Upper lobe of right lung (tissue), 1 donor: ENCODE results near the gene CCDC102B. TPM values are rescaled to one million over a fixed set of nuclear protein-coding genes. Genes with fewer than 3 reads are reported as not detected.
"Not testable (repeated sequence)": the region's sequence is repeated elsewhere in the genome, so short reads cannot be mapped to it uniquely, and the experiment has no call there.

Source experiments
- ATAC-seq: fragments of 200-7000 bp; cut with Tn5 transposase; one replicate; pipeline ENCODE4 v1.9.1; 2020; ENCODE audit warnings: mild to moderate bottlenecking, moderate library complexity
- DNase-seq: peaks from one replicate; pipeline ENCODE4 v3.0.0-alpha.2; 2020
- H3K27ac ChIP-seq: fragments of 200-600 bp; one replicate; pipeline ENCODE4 v1.8.0; 2022
- H3K27me3 ChIP-seq: fragments of 200-600 bp; one replicate; pipeline ENCODE4 v1.8.0; 2022; ENCODE audit warnings: mild to moderate bottlenecking
- H3K36me3 ChIP-seq: fragments of 200-600 bp; one replicate; pipeline ENCODE4 v1.8.0; 2022
- H3K4me1 ChIP-seq: fragments of 200-600 bp; one replicate; pipeline ENCODE4 v1.8.0; 2022
- H3K4me3 ChIP-seq: fragments of 200-600 bp; one replicate; pipeline ENCODE4 v1.8.0; 2022; ENCODE audit warnings: mild to moderate bottlenecking
- H3K9me3 ChIP-seq: fragments of 200-600 bp; one replicate; pipeline ENCODE4 v1.8.0; 2022
- intact Hi-C: fragments of 100-400 bp; cut with DNase I; formaldehyde crosslinking; loops from one replicate; pipeline ENCODE4 v1.11.0; 2022
- total RNA-seq: library from RNA; stranded (reverse); fragmentation: NEBNext Ultra II Directional; extraction: Animal tissue kit (Norgen Biotek cat#: 25700); gene quantifications from one replicate; pipeline ENCODE4 v1.2.1, GENCODE V29; 2021
- TF ChIP-seq, protein P1 (sequence below): fragments of 200-600 bp; IDR thresholded peaks from one replicate; pipeline ENCODE4 v1.8.0; 2022; ENCODE audit warnings: antibody characterized with exemption
- donor health status: DM: no; HTN: yes; CAD: no; lungs with severe emphysema.

CCDC102B gene
- total RNA-seq, 1 donor from 2014 or later = 43.7 TPM

GRCh38 chr18:68874361-68874760 is 76.5 kb downstream of the CCDC102B start:
- H3K36me3 ChIP-seq = peaks cover 9% of the 10 kb centered on the region
- TF ChIP-seq, protein P1, sequence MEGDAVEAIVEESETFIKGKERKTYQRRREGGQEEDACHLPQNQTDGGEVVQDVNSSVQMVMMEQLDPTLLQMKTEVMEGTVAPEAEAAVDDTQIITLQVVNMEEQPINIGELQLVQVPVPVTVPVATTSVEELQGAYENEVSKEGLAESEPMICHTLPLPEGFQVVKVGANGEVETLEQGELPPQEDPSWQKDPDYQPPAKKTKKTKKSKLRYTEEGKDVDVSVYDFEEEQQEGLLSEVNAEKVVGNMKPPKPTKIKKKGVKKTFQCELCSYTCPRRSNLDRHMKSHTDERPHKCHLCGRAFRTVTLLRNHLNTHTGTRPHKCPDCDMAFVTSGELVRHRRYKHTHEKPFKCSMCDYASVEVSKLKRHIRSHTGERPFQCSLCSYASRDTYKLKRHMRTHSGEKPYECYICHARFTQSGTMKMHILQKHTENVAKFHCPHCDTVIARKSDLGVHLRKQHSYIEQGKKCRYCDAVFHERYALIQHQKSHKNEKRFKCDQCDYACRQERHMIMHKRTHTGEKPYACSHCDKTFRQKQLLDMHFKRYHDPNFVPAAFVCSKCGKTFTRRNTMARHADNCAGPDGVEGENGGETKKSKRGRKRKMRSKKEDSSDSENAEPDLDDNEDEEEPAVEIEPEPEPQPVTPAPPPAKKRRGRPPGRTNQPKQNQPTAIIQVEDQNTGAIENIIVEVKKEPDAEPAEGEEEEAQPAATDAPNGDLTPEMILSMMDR = no peak
- no peaks in the 10 kb centered on the region for H3K9me3 ChIP-seq
- H3K4me3 ChIP-seq = no peak overlapping the region
- intact Hi-C loops = no loop called here
- no peak overlapping the region for H3K27ac ChIP-seq
- no peaks in the 10 kb centered on the region for H3K27me3 ChIP-seq
- H3K4me1 ChIP-seq = no peaks in the 10 kb centered on the region
- ATAC-seq (no peak), DNase-seq (no peak)

DNA sequence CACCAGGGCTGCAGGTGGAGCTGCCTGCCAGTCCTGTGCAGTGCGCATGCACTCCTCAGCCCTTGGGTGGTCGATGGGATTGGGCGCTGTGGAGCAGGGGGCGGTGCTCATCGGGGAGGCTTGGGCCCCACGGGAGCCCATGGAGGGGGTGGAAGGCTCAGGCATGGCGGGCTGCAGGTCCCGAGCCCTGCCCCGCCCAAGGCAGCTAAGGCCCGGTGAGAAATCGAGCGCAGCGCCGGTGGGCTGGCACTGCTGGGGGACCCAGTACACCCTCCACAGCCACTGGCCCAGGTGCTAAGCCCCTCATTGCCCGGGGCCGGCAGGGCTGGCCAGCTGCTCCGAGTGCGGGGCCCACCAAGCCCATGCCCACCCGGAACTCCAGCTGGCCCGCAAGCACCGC is 82.1 kb downstream of the CCDC102B start:
- intact Hi-C loops, H3K27me3 ChIP-seq, ATAC-seq, DNase-seq, H3K4me3 ChIP-seq, H3K9me3 ChIP-seq, H3K4me1 ChIP-seq, H3K27ac ChIP-seq, H3K36me3 ChIP-seq: not testable (repeated sequence)

- TF ChIP-seq, protein P1 = no peak
- intact Hi-C loops = no loop called here
These were observed 89.5 kb downstream of the CCDC102B start for GRCh38 chr18:68887410-68887809.

DNA sequence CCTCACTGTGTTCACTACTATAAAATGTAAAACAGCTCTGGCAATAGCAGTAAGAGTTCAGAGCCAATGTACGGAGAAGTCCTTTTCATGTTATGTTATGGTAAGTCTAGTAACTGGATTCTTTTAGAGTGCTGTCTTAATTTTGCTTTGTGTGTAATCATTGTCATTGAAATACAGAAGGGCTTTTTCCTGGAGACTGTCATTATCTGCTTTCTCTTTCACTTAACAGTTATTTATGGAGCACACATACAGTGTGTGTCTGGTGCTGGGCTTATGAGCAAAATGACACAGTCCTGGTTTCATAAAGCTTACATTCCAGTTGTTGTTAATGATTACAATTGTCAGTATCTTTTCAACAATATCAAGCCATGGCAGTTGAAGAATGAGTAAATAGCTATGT is 95.5 kb downstream of the CCDC102B start:
- Histone ChIP-seq H3K4me1 (no peaks in the 10 kb centered on the region), H3K9me3 (no peaks in the 10 kb centered on the region), H3K4me3 (no peak overlapping the region), H3K27ac (no peak overlapping the region), H3K36me3 (peaks cover 10% of the 10 kb centered on the region), H3K27me3 (no peaks in the 10 kb centered on the region)
- ATAC-seq = no peak
- DNase-seq = no peak
- TF ChIP-seq, protein P1 = no peak
- intact Hi-C loops = no loop called here

More at GRCh38 chr18:68887410-68887809, 89.5 kb downstream of the CCDC102B start:
- H3K4me1 ChIP-seq = no peaks in the 10 kb centered on the region
- ATAC-seq (no peak), DNase-seq (no peak)
- H3K27ac ChIP-seq = no peak overlapping the region
- no peaks in the 10 kb centered on the region for H3K9me3 ChIP-seq
- H3K27me3 ChIP-seq = no peaks in the 10 kb centered on the region
- no peak overlapping the region for H3K4me3 ChIP-seq
- H3K36me3 ChIP-seq = no peaks in the 10 kb centered on the region

GRCh38 chr18:68897286-68897685 is 99.4 kb downstream of the CCDC102B start:
- DNase-seq (no peak), ATAC-seq (no peak)
- intact Hi-C loops = no loop called here
- TF ChIP-seq, protein P1 = no peak
- Histone ChIP-seq H3K4me3 (no peak overlapping the region), H3K9me3 (no peaks in the 10 kb centered on the region), H3K27me3 (no peaks in the 10 kb centered on the region), H3K36me3 (peaks cover 10% of the 10 kb centered on the region), H3K4me1 (no peaks in the 10 kb centered on the region), H3K27ac (no peak overlapping the region)

- ATAC-seq (no peak), DNase-seq (no peak)
- H3K4me1 ChIP-seq = no peaks in the 10 kb centered on the region
- H3K27ac ChIP-seq = no peak overlapping the region
- TF ChIP-seq, protein P1 = no peak
- no peaks in the 10 kb centered on the region for H3K9me3 ChIP-seq
- no peak overlapping the region for H3K4me3 ChIP-seq
- H3K27me3 ChIP-seq = no peaks in the 10 kb centered on the region
- intact Hi-C loops = no loop called here
- no peaks in the 10 kb centered on the region for H3K36me3 ChIP-seq
These were observed 111.7 kb downstream of the CCDC102B start for GRCh38 chr18:68909579-68909978.
